AG04449 (cell line): Measurements from ENCODE around the gene OPALIN.
"Not testable (repeated sequence)": the region's sequence is repeated elsewhere in the genome, so short reads cannot be mapped to it uniquely, and the experiment has no call there.

Experiments
- CTCF ChIA-PET: fragments of 350-600 bp; formaldehyde crosslinking; extraction: SDS; loops from one replicate; lab custom pipeline; 2021; ENCODE audit warnings: antibody characterized with exemption; lab: Yijun Ruan, JAX
- POLR2A ChIA-PET: fragments of 400-600, 350-600 bp; formaldehyde crosslinking; extraction: SDS; loops from one replicate; lab custom pipeline; 2020; ENCODE audit warnings: antibody characterized with exemption, inconsistent platforms; lab: Yijun Ruan, JAX
- DNase-seq: peaks from one replicate; pipeline ENCODE4 v3.0.0-alpha.2; 2010; ENCODE audit warnings: low read depth, low spot score
- H3K4me3 ChIP-seq: 2 replicates; pipeline ENCODE4 v1.5.1; 2011; ENCODE audit warnings: low read depth, mild to moderate bottlenecking, control low read depth, low read length
- TF ChIP-seq, protein P1 (sequence below): IDR thresholded peaks from one replicate; pipeline ENCODE4 v1.5.1; 2011; ENCODE audit warnings: mild to moderate bottlenecking, moderate library complexity, low read length, control low read depth, inconsistent platforms; ENCODE audit not compliant: insufficient read depth; ENCODE audit errors: missing control alignments

OPALIN gene

DNA sequence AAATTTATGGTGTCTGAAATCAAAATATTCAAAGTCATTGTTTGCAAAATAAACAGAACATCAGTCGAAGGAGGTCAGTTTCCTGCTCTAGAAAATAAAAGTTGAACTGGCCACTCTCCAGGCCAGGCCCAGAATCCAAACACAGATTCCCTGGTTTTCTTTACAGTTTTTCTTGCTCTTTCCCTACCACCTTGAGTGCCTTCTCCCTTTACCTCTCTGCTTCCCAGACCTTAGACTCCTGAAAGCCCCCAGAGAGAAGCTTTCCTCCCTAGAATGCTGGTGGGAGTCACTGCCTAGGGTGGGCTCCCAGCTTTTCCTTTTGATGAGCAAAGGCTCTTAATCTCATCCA is 48.5 kb downstream of the OPALIN start:
- ChIA-PET CTCF (interaction anchor here (1.2 kb wide), 2 partner anchors 15 to 26 kb away, joined by 3 to 4 read pairs; no protein-coding TSS in a partner anchor), POLR2A (no interaction called here)
- TF ChIP-seq, protein P1, sequence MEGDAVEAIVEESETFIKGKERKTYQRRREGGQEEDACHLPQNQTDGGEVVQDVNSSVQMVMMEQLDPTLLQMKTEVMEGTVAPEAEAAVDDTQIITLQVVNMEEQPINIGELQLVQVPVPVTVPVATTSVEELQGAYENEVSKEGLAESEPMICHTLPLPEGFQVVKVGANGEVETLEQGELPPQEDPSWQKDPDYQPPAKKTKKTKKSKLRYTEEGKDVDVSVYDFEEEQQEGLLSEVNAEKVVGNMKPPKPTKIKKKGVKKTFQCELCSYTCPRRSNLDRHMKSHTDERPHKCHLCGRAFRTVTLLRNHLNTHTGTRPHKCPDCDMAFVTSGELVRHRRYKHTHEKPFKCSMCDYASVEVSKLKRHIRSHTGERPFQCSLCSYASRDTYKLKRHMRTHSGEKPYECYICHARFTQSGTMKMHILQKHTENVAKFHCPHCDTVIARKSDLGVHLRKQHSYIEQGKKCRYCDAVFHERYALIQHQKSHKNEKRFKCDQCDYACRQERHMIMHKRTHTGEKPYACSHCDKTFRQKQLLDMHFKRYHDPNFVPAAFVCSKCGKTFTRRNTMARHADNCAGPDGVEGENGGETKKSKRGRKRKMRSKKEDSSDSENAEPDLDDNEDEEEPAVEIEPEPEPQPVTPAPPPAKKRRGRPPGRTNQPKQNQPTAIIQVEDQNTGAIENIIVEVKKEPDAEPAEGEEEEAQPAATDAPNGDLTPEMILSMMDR = no peak
- DNase-seq = no peak
- H3K4me3 ChIP-seq = no peak overlapping the region

DNA sequence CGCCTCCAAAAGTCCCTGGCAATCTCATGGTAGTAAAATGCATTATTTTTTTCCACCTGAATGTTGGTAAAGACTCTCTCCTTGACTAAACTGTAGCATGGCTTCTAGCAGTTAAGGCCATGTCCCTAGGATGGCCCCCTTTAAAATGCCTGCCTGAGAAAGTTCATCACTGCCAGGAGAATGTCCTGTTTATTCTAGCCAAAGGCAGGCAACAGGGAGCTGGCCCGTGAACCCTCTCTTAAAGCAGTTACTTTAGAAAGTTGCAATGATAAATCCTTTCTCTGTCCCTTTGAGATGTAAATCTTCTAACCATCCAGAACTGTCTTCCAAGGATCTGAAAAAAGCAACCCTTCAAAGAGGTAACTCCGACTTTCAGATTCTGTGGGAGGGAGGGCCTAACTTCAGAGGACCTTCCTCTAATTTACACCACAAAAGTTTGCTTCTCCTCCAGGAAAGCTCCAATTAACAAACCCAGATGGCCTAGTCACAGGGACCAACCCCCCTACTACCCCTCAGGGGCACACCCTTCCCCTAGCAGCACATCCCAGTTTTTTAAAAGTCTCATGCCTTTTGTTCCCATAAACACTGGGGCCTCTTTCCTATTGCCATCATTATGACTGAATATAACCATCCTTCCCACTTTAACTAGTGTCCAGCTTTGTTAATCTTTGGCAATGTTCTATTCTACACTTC is 49.0 kb downstream of the OPALIN start:
- CTCF ChIA-PET = interaction anchor here (1.2 kb wide), 2 partner anchors 15 to 26 kb away, joined by 3 to 4 read pairs; no protein-coding TSS in a partner anchor
- no peak overlapping the region for H3K4me3 ChIP-seq
- TF ChIP-seq, protein P1 = no peak
- no peak for DNase-seq
- POLR2A ChIA-PET = no interaction called here

DNA sequence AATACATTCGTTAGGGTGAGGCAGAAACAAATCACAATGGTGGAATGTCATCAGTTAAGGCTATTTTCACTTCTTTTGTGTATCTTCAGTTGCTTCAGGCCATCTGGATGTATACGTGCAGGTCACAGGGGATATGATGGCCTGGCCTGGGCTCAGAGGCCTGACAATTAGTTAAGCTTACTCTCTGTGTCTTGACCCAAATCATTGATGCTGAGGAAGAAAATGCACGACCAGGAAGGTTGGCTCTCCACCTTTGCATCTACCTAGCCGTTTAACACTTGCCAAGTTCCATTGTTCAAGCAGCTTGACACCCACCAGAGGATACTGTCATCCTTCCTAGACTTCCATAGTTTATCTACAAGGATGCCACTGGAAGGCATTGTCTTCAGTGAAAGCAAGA is 49.9 kb downstream of the OPALIN start:
- H3K4me3 ChIP-seq, POLR2A ChIA-PET, DNase-seq: not testable (repeated sequence)
- CTCF ChIA-PET = interaction anchor here (1.1 to 1.7 kb wide), 2 partner anchors 15 to 292 kb away, joined by 4 read pairs; no protein-coding TSS in a partner anchor

DNA sequence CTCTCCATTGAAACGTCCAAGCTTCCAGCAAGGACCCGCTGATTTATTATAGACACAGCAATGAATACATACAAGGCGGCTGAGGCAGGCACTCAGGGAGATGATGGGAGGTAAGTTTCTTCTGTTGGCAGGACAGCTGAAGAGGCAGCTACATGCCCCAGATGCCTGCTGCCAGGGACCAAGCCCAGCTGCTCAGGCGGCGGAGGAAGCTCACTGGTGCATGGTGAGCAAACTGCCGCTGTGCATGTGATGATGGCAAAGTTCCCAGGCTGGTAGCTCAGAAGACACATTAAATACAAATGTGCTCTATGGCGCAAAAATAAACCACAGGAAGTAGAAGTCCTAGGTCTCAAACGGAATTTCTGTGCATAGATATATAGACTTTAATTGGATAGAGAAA is 52.3 kb downstream of the OPALIN start:
- CTCF ChIA-PET = interaction anchor here (1.4 kb wide), 1 partner anchor 31 kb away, joined by 4 read pairs; no protein-coding TSS in a partner anchor
- TF ChIP-seq, protein P1 = no peak
- no peak for DNase-seq
- POLR2A ChIA-PET = no interaction called here
- H3K4me3 ChIP-seq = no peak overlapping the region

DNA sequence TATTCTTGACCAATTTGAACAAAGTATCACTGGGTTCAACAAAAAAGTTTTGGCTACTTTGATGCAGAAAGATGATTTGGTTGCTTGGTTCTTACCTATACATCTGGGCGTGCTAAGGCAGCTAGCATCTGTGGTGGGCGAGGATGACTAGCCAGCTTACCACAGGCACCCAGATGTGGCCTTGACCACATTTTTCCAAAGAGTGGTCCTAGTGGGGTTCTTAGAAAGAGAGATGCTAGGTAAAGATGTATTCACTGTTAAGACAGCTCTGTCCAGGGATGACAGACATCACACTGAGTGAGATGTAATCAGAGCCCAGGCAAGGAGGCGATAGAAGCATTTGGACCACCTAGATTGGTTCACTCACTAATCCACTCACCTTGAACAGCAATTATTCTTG is 53.8 kb downstream of the OPALIN start:
- no peak for DNase-seq
- CTCF ChIA-PET = interaction anchor here (0.8 to 0.9 kb wide), 2 partner anchors 36 to 288 kb away, joined by 3 read pairs; no protein-coding TSS in a partner anchor
- TF ChIP-seq, protein P1 = no peak
- POLR2A ChIA-PET = no interaction called here
- H3K4me3 ChIP-seq = no peak overlapping the region

DNA sequence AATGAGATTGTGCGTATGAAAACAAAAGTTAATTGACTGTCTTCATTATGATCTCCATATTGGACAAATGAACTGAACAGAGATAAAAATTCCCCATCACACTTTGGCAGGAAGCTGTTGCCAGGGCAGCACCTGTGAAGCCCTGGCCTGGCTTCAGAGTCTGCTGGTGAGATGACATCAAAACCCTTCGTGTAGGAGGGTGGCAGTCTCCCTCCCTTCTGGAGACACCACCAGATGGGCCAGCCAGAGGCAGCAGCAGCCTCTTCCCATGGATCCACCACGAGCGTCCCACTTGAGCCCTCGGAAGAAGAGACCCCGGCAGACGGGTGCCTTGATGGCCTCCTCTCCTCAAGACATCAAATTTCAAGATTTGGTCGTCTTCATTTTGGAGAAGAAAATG is 54.6 kb downstream of the OPALIN start, which contains the start of gene DNTT:
Gene DNTT (plus strand): TSS at position 205 of the 400 bp plus-strand sequence. CDS start 64 bp downstream, at position 269.
- no peak within 1 kb of the TSS for H3K4me3 ChIP-seq
- TF ChIP-seq, protein P1 = no peak
- POLR2A ChIA-PET = no interaction called here
- CTCF ChIA-PET = no interaction called here
- DNase-seq = no peak

DNA sequence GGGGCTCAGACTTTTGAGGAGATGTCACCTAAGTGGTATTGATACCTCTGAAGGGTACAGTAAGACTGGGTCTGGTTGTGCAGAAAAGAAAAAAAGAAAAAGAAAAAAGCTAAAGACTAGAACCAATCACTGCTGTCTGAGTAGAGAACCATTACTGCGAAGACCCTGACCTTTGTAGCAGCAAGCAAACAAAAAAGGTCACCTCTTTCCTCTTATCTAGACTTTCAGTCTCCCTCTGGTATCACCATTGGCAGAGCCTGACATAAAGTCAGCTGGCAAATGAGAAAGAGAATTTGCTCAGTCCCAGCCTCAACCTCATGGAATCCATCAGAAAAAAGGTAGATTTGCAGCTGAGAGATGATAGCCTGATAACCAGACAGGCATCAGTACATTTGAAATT is 57.2 kb downstream of the OPALIN start:
- H3K4me3 ChIP-seq = no peak overlapping the region
- DNase-seq = no peak
- TF ChIP-seq, protein P1 = no peak
- ChIA-PET POLR2A (no interaction called here), CTCF (interaction anchor here (1.6 kb wide), 1 partner anchor 285 kb away, joined by 4 read pairs; no protein-coding TSS in a partner anchor)
